Common myeloid progenitor, CD34-positive (primary cell): ENCODE measurements around the gene SLC6A7.

Source experiments
- CTCF ChIA-PET: fragments of 350-600 bp; sonication (Branson Sonifier 250); formaldehyde crosslinking; loops from one replicate; lab custom pipeline; 2021; ENCODE audit warnings: antibody characterized with exemption; lab: Charles Lee
- POLR2A ChIA-PET: fragments of 350-600 bp; sonication (Branson Sonifier 250); formaldehyde crosslinking; loops from one replicate; lab custom pipeline; 2021; ENCODE audit warnings: antibody characterized with exemption; lab: Charles Lee
- DNase-seq, 3 donors: peaks; one replicate each; pipeline versions ENCODE4 v3.0.0 to v3.0.0-alpha.2; 2013
- H3K27ac ChIP-seq, 2 experiments: 1 replicate in 1 of 2; 2 replicates in 1 of 2; pipeline ENCODE4 v1.7.0; 2013; ENCODE audit warnings: inconsistent platforms in 2 of 2, low read length in 2 of 2, mild to moderate bottlenecking in 2 of 2, low read depth in 1 of 2, moderate library complexity in 1 of 2; ENCODE audit not compliant: severe bottlenecking in 2 of 2, insufficient read depth in 1 of 2, poor library complexity in 1 of 2
- H3K27me3 ChIP-seq, 5 experiments: replicated peaks in 2 of 5; 1 replicate in 3 of 5; 2 replicates in 2 of 5; pipeline versions ENCODE4 v1.6.1 to v1.7.0; 2013; ENCODE audit warnings: low read length in 4 of 5, mild to moderate bottlenecking in 2 of 5, moderate library complexity in 2 of 5, inconsistent platforms in 1 of 5; ENCODE audit not compliant: insufficient read depth in 5 of 5, control insufficient read depth in 4 of 5
- H3K36me3 ChIP-seq, 4 experiments: 1 replicate in 2 of 4; 2 replicates in 2 of 4; pipeline versions ENCODE4 v1.6.1 to v1.7.0; 2013; ENCODE audit warnings: low read length in 3 of 4, control low read depth in 1 of 4, mild to moderate bottlenecking in 1 of 4; ENCODE audit not compliant: control insufficient read depth in 4 of 4, insufficient read depth in 4 of 4
- H3K4me1 ChIP-seq, 4 experiments: 1 replicate in 3 of 4; 2 replicates in 1 of 4; pipeline versions ENCODE4 v1.6.1 to v1.7.1; 2013; ENCODE audit warnings: low read length in 3 of 4, mild to moderate bottlenecking in 3 of 4, control low read depth in 1 of 4, inconsistent platforms in 1 of 4, moderate library complexity in 1 of 4; ENCODE audit not compliant: control insufficient read depth in 4 of 4, insufficient read depth in 4 of 4; ENCODE audit errors: control extremely low read depth in 1 of 4
- H3K4me3 ChIP-seq, 7 experiments: 1 replicate in 4 of 7; 2 replicates in 3 of 7; pipeline versions ENCODE4 v1.5.1 to v1.7.0; 2013; ENCODE audit warnings: mild to moderate bottlenecking in 7 of 7, low read length in 6 of 7, moderate library complexity in 6 of 7, inconsistent platforms in 2 of 7, low read depth in 2 of 7, control low read depth in 1 of 7; ENCODE audit not compliant: insufficient read depth in 4 of 7, control insufficient read depth in 1 of 7; ENCODE audit errors: extremely low read depth in 1 of 7
- H3K9me3 ChIP-seq, 5 experiments: 1 replicate in 4 of 5; 2 replicates in 1 of 5; pipeline versions ENCODE4 v1.6.1 to v1.7.1; 2013; ENCODE audit warnings: low read length in 4 of 5, mild to moderate bottlenecking in 2 of 5, inconsistent platforms in 1 of 5, low read depth in 1 of 5, moderate library complexity in 1 of 5; ENCODE audit not compliant: control insufficient read depth in 4 of 5, insufficient read depth in 2 of 5; ENCODE audit errors: control extremely low read depth in 1 of 5
- WGBS: methylation state at CpG from one replicate; pipeline ENCODE4 v1.1.5; 2013; ENCODE audit not compliant: insufficient coverage; 5-methylcytosine and 5-hydroxymethylcytosine counted together

The SLC6A7 gene

DNA sequence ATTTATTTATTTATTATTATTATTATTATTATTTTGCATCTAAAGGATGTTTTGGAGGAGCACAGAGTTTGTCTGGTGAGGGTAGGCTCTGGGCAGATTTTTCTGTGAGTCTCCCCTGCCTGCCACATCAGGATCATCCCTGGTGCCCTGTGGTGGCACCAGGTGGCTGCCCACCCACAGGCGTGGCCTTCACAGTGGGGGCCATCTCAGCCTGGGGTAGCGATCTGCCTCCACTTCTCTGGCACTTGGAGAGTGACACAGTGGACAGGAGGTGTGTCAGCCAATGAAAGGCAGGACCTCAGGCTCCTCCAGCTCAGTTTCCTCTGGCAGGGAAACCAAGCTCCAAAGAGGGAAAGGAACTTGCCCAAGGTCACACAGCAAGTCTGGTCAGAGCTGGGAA, 30.0 kb downstream of the SLC6A7 start:
- DNase-seq: no peak
- H3K36me3 ChIP-seq: no peaks in the 10 kb centered on the region
- no peaks in the 10 kb centered on the region for H3K9me3 ChIP-seq
- peaks cover 0 to 16% (median 8%) of the 10 kb centered on the region in 5 experiments for H3K27me3 ChIP-seq
- no CpG with 5 or more reads among the region's 2 CpGs for WGBS
- no peak overlapping the region for H3K4me3 ChIP-seq
- H3K4me1 ChIP-seq: no peaks in the 10 kb centered on the region
- ChIA-PET POLR2A (no interaction called here), CTCF (interaction anchor here (1.2 to 8.7 kb wide), 9 partner anchors 11 to 131 kb away, joined by 3 to 104 read pairs (median 5); no protein-coding TSS in a partner anchor)
- no peak overlapping the region for H3K27ac ChIP-seq

DNA sequence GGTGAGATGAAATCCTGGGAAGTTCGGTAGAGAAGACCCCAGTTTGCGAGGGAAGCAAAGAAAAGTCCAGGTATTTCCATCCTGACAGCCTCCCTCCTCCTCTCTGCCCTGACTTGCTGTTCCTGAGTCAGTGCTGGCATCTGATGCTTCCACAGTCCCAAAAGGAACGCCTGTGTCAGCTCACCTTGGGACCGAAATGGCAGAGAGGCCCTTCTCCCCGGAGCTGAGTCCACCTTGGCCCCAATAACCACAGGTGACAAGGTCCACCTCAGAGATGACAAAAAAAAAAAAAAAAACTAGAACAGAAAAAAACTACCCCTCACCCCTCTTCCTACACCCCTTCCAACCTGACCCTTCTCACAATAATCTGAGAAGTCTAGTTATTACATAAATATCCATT, 31.6 kb downstream of the SLC6A7 start:
- Histone ChIP-seq H3K27me3 (peaks cover 0 to 11% (median 2%) of the 10 kb centered on the region in 5 experiments), H3K4me3 (no peak overlapping the region), H3K9me3 (no peaks in the 10 kb centered on the region), H3K27ac (no peak overlapping the region), H3K36me3 (no peaks in the 10 kb centered on the region), H3K4me1 (no peaks in the 10 kb centered on the region)
- ChIA-PET POLR2A (no interaction called here), CTCF (no interaction called here)
- no CpG with 5 or more reads among the region's 5 CpGs for WGBS
- no peak for DNase-seq

DNA sequence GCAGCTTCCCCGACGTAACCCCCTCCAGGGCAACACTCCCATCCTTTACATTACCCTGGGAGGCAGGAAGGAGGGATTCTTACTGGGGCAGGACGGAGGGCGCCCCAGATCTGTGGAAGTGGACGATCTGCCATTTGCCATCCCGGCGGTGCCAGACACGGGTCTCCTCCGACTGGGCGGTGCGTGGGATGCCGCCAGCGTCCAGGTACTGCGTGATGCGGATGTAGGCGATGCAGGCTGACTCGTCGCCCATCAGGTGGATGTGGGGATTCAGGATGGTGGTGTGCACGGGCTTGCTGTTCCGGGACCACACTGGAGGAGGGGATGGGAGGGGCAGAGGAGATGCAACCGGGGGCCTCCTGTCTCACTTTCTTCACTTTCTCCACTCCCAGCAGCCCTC, 33.0 kb downstream of the SLC6A7 start:
- peaks cover 0 to under 1% (median 0%) of the 10 kb centered on the region in 5 experiments for H3K27me3 ChIP-seq
- WGBS: 94% methylated on average over 12 of the region's 21 CpGs

DNA sequence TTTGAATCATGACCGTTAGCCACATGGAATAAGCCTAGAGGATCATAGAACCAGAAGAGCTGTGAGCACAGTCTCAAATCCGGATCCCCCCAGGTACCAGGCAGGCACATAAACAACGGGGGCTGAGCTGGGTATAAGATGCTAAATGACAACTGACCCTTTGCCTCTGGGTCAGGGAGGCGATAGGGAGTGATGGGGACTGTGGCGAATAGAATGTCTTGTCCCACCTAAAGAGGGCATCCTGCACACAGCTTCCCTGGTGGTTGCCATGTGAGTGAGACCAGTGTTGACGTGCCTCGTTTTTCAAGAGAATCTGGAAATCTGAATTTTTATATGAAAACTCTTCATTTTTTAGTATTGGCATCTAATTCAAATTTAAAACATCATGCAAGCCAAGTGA, 33.6 kb downstream of the SLC6A7 start:
- Histone ChIP-seq H3K4me3 (no peak overlapping the region), H3K4me1 (no peaks in the 10 kb centered on the region), H3K27ac (no peak overlapping the region), H3K27me3 (no peaks in the 10 kb centered on the region), H3K9me3 (no peaks in the 10 kb centered on the region), H3K36me3 (no peaks in the 10 kb centered on the region)
- no peak for DNase-seq
- POLR2A ChIA-PET: no interaction called here
- 100% methylated on average over 1 of the region's 7 CpGs for WGBS
- CTCF ChIA-PET: interaction anchor here (0.8 to 1.2 kb wide), 4 partner anchors 11 to 163 kb away, joined by 3 to 4 read pairs (median 3); no protein-coding TSS in a partner anchor

More for the DNA sequence above, 33.0 kb downstream of the SLC6A7 start:
- Histone ChIP-seq H3K4me3 (no peak overlapping the region), H3K36me3 (no peaks in the 10 kb centered on the region), H3K9me3 (no peaks in the 10 kb centered on the region), H3K4me1 (no peaks in the 10 kb centered on the region), H3K27ac (no peak overlapping the region)
- no peak for DNase-seq
- CTCF ChIA-PET: interaction anchor here (1.2 kb wide), 3 partner anchors 88 to 389 kb away, joined by 3 to 4 read pairs (median 3); no protein-coding TSS in a partner anchor
- POLR2A ChIA-PET: no interaction called here

DNA sequence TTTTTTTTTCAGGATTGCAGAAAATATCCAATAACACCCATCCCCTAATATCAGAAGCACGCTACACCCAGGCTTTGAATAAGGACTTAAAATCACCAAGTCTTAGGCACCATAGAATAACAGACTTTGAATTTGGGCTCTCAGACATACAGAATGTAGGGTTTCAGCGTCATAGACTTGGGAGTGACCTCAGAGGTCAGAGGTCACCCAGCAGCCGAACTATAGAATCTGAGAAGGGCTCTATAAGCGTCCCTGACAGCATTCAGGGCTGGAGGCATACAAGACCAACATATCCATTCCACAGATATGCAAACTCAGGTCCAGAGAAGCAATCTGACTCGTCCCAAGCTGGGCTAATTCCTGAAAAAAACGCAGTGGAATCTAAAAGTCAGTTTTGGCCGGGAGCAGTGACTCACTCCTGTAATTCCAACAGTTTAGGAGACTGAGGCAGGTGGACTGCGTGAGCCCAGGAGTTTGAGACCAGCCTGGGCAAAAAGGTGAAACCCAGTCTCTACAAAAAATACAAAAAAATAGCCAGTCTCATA, 34.7 kb downstream of the SLC6A7 start:
- 98% methylated on average over 6 of the region's 8 CpGs for WGBS
- Histone ChIP-seq H3K36me3 (no peaks in the 10 kb centered on the region), H3K27ac (no peak overlapping the region), H3K27me3 (no peaks in the 10 kb centered on the region), H3K9me3 (no peaks in the 10 kb centered on the region), H3K4me3 (no peak overlapping the region), H3K4me1 (no peaks in the 10 kb centered on the region)
- ChIA-PET CTCF (interaction anchor here (1.0 to 1.4 kb wide), 3 partner anchors 11 to 94 kb away, joined by 3 read pairs; no protein-coding TSS in a partner anchor), POLR2A (no interaction called here)
- no peak for DNase-seq

DNA sequence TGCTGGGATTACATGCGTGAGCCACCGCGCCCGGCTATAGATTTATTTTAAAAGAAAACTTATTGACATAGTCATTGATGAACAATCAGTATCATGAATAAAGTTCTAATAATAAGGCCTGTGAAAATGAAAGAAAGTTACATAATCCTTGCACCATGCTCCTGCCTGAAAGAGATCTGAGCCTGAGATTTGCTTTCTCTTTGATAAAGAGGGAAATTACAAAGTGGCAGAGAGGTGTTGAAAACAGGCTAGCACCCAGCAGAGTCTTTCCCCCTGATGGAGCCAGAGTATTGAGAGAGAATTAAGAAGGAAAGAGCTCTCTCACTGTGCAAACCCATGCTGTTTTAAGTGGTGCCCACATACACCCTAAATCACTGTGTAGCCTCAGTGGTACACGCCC, 37.2 kb downstream of the SLC6A7 start:
- H3K27me3 ChIP-seq: no peaks in the 10 kb centered on the region
- no peaks in the 10 kb centered on the region for H3K4me1 ChIP-seq
- no peak overlapping the region for H3K4me3 ChIP-seq
- no CpG with 5 or more reads among the region's 5 CpGs for WGBS
- DNase-seq: no peak
- H3K9me3 ChIP-seq: no peaks in the 10 kb centered on the region
- ChIA-PET CTCF (interaction anchor here (0.7 to 1.3 kb wide), 3 partner anchors 9 to 91 kb away, joined by 3 to 5 read pairs (median 4); no protein-coding TSS in a partner anchor), POLR2A (no interaction called here)
- no peaks in the 10 kb centered on the region for H3K36me3 ChIP-seq
- no peak overlapping the region for H3K27ac ChIP-seq

DNA sequence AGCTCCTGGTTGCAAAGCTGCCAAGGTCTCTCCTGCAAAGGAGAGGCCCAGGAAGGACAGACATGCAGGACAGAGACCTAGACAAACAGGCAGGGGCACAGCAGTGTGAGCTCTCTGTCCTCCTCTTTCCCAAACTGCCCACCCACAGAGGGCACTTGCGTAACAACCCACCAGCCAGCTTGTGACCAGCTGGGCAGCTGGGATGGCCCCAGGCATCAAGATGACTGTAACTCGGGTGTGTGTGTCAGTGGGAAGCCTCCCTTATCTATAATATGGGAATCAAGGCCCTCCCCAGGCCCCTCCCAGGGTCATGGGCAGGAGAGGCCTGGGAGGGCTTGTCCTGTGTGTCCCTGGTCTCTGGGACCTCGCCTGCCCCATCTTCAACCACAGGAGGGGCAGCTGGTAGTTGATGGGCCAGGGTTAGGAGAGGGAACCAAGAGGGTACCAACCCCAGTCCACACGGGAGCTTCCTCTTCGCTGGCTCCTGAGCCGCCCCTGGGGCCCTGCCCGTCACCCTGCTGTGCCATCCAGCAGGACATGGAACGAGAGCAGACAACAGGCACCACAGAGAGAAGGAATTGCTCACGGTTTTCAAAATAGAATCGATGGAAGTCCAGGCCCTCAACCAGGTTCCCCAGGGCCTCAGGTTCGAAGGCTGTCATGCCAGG, 37.9 kb downstream of the SLC6A7 start:
- WGBS: 98% methylated on average over 10 of the region's 11 CpGs
- H3K27ac ChIP-seq: no peak overlapping the region
- no peak for DNase-seq
- ChIA-PET POLR2A (no interaction called here), CTCF (interaction anchor here (0.7 to 1.3 kb wide), 3 partner anchors 9 to 92 kb away, joined by 3 to 5 read pairs (median 4); no protein-coding TSS in a partner anchor)
- H3K9me3 ChIP-seq: no peaks in the 10 kb centered on the region
- H3K27me3 ChIP-seq: no peaks in the 10 kb centered on the region
- H3K36me3 ChIP-seq: no peaks in the 10 kb centered on the region
- H3K4me3 ChIP-seq: no peak overlapping the region
- no peaks in the 10 kb centered on the region for H3K4me1 ChIP-seq
